Activated T-cell treated with anti-CD3 and anti-CD28 coated beads, Interleukin-2, amount 50 U/mL, for 24 hours (primary cell): ENCODE measurements around the gene CROT.
A peak's percentile ranks its signal among the peaks of the same experiment; 100 is the strongest.

Experiments
- DNase-seq: peaks from one replicate; pipeline ENCODE4 v3.0.0-alpha.2; 2020
- H3K27ac Mint-ChIP-seq: 2 replicates; pipeline ENCODE4 v1.8.0; 2020; ENCODE audit warnings: mild to moderate bottlenecking, mixed read lengths
- H3K27me3 Mint-ChIP-seq: 2 replicates; pipeline ENCODE4 v1.8.0; 2020; ENCODE audit warnings: mixed read lengths
- H3K36me3 Mint-ChIP-seq: 2 replicates; pipeline ENCODE4 v1.8.0; 2020; ENCODE audit warnings: low read depth, mixed read lengths
- H3K4me1 Mint-ChIP-seq: 2 replicates; pipeline ENCODE4 v1.8.0; 2020; ENCODE audit warnings: low read depth, mixed read lengths
- H3K4me3 Mint-ChIP-seq: 2 replicates; pipeline ENCODE4 v1.8.0; 2020; ENCODE audit warnings: mild to moderate bottlenecking, moderate library complexity, mixed read lengths
- H3K9me3 Mint-ChIP-seq: 2 replicates; pipeline ENCODE4 v1.8.0; 2020; ENCODE audit warnings: mixed read lengths

Gene CROT

GRCh38 chr7:87416682-87417587, 71.5 kb downstream of the CROT start:
- no peak overlapping the region for H3K27ac Mint-ChIP-seq
- no peaks in the 10 kb centered on the region for H3K4me1 Mint-ChIP-seq
- H3K36me3 Mint-ChIP-seq, result no peaks in the 10 kb centered on the region
- H3K27me3 Mint-ChIP-seq, result peaks cover 4% of the 10 kb centered on the region
- no peaks in the 10 kb centered on the region for H3K9me3 Mint-ChIP-seq
- peak; percentile 50 for DNase-seq
- no peak overlapping the region for H3K4me3 Mint-ChIP-seq

- Mint-ChIP-seq H3K27ac (no peak overlapping the region), H3K27me3 (peaks cover 7% of the 10 kb centered on the region), H3K9me3 (no peaks in the 10 kb centered on the region), H3K36me3 (no peaks in the 10 kb centered on the region), H3K4me3 (no peak overlapping the region), H3K4me1 (no peaks in the 10 kb centered on the region)
- no peak for DNase-seq
Measured at GRCh38 chr7:87420173-87420572, 74.7 kb downstream of the CROT start.

GRCh38 chr7:87424075-87424474, 78.6 kb downstream of the CROT start:
- H3K4me1 Mint-ChIP-seq, result no peaks in the 10 kb centered on the region
- no peak overlapping the region for H3K27ac Mint-ChIP-seq

GRCh38 chr7:87426160-87426559, 80.7 kb downstream of the CROT start:
- peaks cover 17% of the 10 kb centered on the region for H3K27me3 Mint-ChIP-seq
- H3K4me1 Mint-ChIP-seq, result no peaks in the 10 kb centered on the region
- no peaks in the 10 kb centered on the region for H3K36me3 Mint-ChIP-seq
- no peak for DNase-seq
- no peak overlapping the region for H3K4me3 Mint-ChIP-seq
- no peaks in the 10 kb centered on the region for H3K9me3 Mint-ChIP-seq
- H3K27ac Mint-ChIP-seq, result no peak overlapping the region

More at GRCh38 chr7:87424075-87424474, 78.6 kb downstream of the CROT start:
- H3K9me3 Mint-ChIP-seq, result no peaks in the 10 kb centered on the region
- H3K27me3 Mint-ChIP-seq, result peaks cover 21% of the 10 kb centered on the region
- H3K36me3 Mint-ChIP-seq, result no peaks in the 10 kb centered on the region
- H3K4me3 Mint-ChIP-seq, result no peak overlapping the region
- DNase-seq, result no peak

GRCh38 chr7:87427288-87427687, 81.8 kb downstream of the CROT start:
- Mint-ChIP-seq H3K4me3 (no peak overlapping the region), H3K4me1 (no peaks in the 10 kb centered on the region), H3K36me3 (no peaks in the 10 kb centered on the region), H3K27ac (no peak overlapping the region), H3K9me3 (no peaks in the 10 kb centered on the region), H3K27me3 (peaks cover 17% of the 10 kb centered on the region)
- DNase-seq, result no peak

- no peak overlapping the region for H3K27ac Mint-ChIP-seq
- peaks cover 13% of the 10 kb centered on the region for H3K27me3 Mint-ChIP-seq
- no peaks in the 10 kb centered on the region for H3K4me1 Mint-ChIP-seq
Measured at GRCh38 chr7:87432536-87432935, 87.1 kb downstream of the CROT start.

GRCh38 chr7:87435546-87435945, 90.1 kb downstream of the CROT start:
- no peak overlapping the region for H3K4me3 Mint-ChIP-seq
- H3K27me3 Mint-ChIP-seq, result peaks cover 3% of the 10 kb centered on the region
- H3K4me1 Mint-ChIP-seq, result no peaks in the 10 kb centered on the region
- no peak overlapping the region for H3K27ac Mint-ChIP-seq
- no peak for DNase-seq
- no peaks in the 10 kb centered on the region for H3K9me3 Mint-ChIP-seq
- no peaks in the 10 kb centered on the region for H3K36me3 Mint-ChIP-seq

More at GRCh38 chr7:87432536-87432935, 87.1 kb downstream of the CROT start:
- DNase-seq, result no peak
- no peaks in the 10 kb centered on the region for H3K9me3 Mint-ChIP-seq
- no peaks in the 10 kb centered on the region for H3K36me3 Mint-ChIP-seq
- no peak overlapping the region for H3K4me3 Mint-ChIP-seq

GRCh38 chr7:87445897-87446296, 100.4 kb downstream of the CROT start:
- no peak overlapping the region for H3K4me3 Mint-ChIP-seq
- H3K27ac Mint-ChIP-seq, result no peak overlapping the region
- H3K9me3 Mint-ChIP-seq, result no peaks in the 10 kb centered on the region
- H3K27me3 Mint-ChIP-seq, result peaks cover 8% of the 10 kb centered on the region
- no peaks in the 10 kb centered on the region for H3K4me1 Mint-ChIP-seq
- DNase-seq, result no peak
- H3K36me3 Mint-ChIP-seq, result no peaks in the 10 kb centered on the region

- no peak for DNase-seq
- Mint-ChIP-seq H3K4me3 (no peak overlapping the region), H3K4me1 (no peaks in the 10 kb centered on the region), H3K9me3 (no peaks in the 10 kb centered on the region), H3K27ac (no peak overlapping the region), H3K36me3 (no peaks in the 10 kb centered on the region), H3K27me3 (peaks cover 8% of the 10 kb centered on the region)
Measured at GRCh38 chr7:87447116-87447635, 101.7 kb downstream of the CROT start.

GRCh38 chr7:87448388-87448787, 102.9 kb downstream of the CROT start:
- H3K4me3 Mint-ChIP-seq, result no peak overlapping the region

More at GRCh38 chr7:87448388-87448787, 102.9 kb downstream of the CROT start:
- Mint-ChIP-seq H3K4me1 (no peaks in the 10 kb centered on the region), H3K27ac (no peak overlapping the region), H3K36me3 (no peaks in the 10 kb centered on the region), H3K9me3 (no peaks in the 10 kb centered on the region), H3K27me3 (peaks cover 5% of the 10 kb centered on the region)
- no peak for DNase-seq
